ENCODE results near the gene WNT2.

GRCh38 chr7:117264716-117265115 is 58.1 kb downstream of the WNT2 start:
- TF ChIP-seq RARB (CRISPR knock-in tag; IDR thresholded peaks at IDR 0.05) (no peak), PATZ1 (CRISPR knock-in tag; IDR thresholded peaks at IDR 0.05; ENCODE audit: borderline replicate concordance) (no peak), ESRRG (CRISPR knock-in tag; IDR thresholded peaks at IDR 0.05) (no peak), CSRNP3 (CRISPR knock-in tag; IDR thresholded peaks at IDR 0.05) (no peak)
